Neural cell (in vitro differentiated cells): ENCODE results near the gene BPIFB6. TPM values are rescaled to one million over a fixed set of nuclear protein-coding genes. Genes with fewer than 3 reads are reported as not detected.

Experiments
- H2AFZ ChIP-seq: fragments of 200-600, 300-800 bp; sonication (generic), shearing (Covaris generic); 2 replicates; pipeline ENCODE4 v1.6.0; 2014; ENCODE audit warnings: low read depth, mild to moderate bottlenecking, antibody characterized with exemption, low read length, moderate library complexity
- H3F3A ChIP-seq: fragments of 200-600 bp; shearing (Covaris generic); 2 replicates; pipeline ENCODE4 v1.6.1; 2016; ENCODE audit warnings: mild to moderate bottlenecking, moderate library complexity, mixed read lengths, antibody characterized with exemption, low read length; ENCODE audit not compliant: insufficient read depth, poor library complexity, severe bottlenecking
- H3K27ac ChIP-seq: fragments of 200-600, 300-800 bp; sonication (generic), shearing (Covaris generic); 2 replicates; pipeline ENCODE4 v1.5.1; 2014; ENCODE audit warnings: mild to moderate bottlenecking, low read length, moderate library complexity
- H3K27me3 ChIP-seq: fragments of 300-800, 200-600 bp; sonication (generic), shearing (Covaris generic); 2 replicates; pipeline ENCODE4 v1.6.0; 2014; ENCODE audit warnings: mild to moderate bottlenecking, low read depth, low read length, moderate library complexity; ENCODE audit not compliant: insufficient read depth
- H3K36me3 ChIP-seq: fragments of 300-800, 200-600 bp; sonication (generic), shearing (Covaris generic); 2 replicates; pipeline ENCODE4 v1.5.1; 2014; ENCODE audit warnings: mild to moderate bottlenecking, antibody characterized with exemption, low read length, moderate library complexity; ENCODE audit not compliant: insufficient read depth
- H3K4me2 ChIP-seq: fragments of 300-800, 200-600 bp; sonication (generic), shearing (Covaris generic); 2 replicates; pipeline ENCODE4 v1.6.0; 2014; ENCODE audit warnings: mild to moderate bottlenecking, low read length
- H3K4me3 ChIP-seq: fragments of 300-800, 200-600 bp; sonication (generic), shearing (Covaris generic); 2 replicates; pipeline ENCODE4 v1.5.1; 2014; ENCODE audit warnings: mild to moderate bottlenecking, low read length, moderate library complexity
- H3K79me2 ChIP-seq: fragments of 200-600 bp; shearing (Covaris generic); replicated peaks from 2 replicates; pipeline ENCODE4 v1.6.0; 2014; ENCODE audit warnings: mild to moderate bottlenecking, low read length, moderate library complexity; ENCODE audit not compliant: insufficient read depth
- H3K9ac ChIP-seq: fragments of 300-800, 200-600 bp; sonication (generic), shearing (Covaris generic); 2 replicates; pipeline ENCODE4 v1.6.1; 2016; ENCODE audit warnings: mild to moderate bottlenecking, low read length, mixed read lengths
- H3K9me2 ChIP-seq: fragments of 200-600 bp; shearing (Covaris generic); 2 replicates; pipeline ENCODE4 v1.6.1; 2016; ENCODE audit warnings: mild to moderate bottlenecking, low read length, mixed read lengths; ENCODE audit not compliant: insufficient read depth
- H3K9me3 ChIP-seq: fragments of 200-600, 300-800 bp; sonication (generic), shearing (Covaris generic); 2 replicates; pipeline ENCODE4 v1.6.1; 2016; ENCODE audit warnings: mild to moderate bottlenecking, mixed run types, low read length, moderate library complexity, mixed read lengths
- H4K20me1 ChIP-seq: fragments of 200-600 bp; shearing (Covaris generic); 2 replicates; pipeline ENCODE4 v1.6.1; 2016; ENCODE audit warnings: mild to moderate bottlenecking, mixed run types; ENCODE audit not compliant: insufficient read depth
- EP300 ChIP-seq: fragments of 450-650 bp; conservative IDR thresholded peaks from 2 replicates; pipeline ENCODE4 v1.6.1; 2014; ENCODE audit warnings: antibody characterized with exemption, mild to moderate bottlenecking, moderate library complexity; ENCODE audit not compliant: poor library complexity, severe bottlenecking
- EZH2 ChIP-seq: fragments of 200-600, 300-800 bp; shearing (Covaris generic), sonication (generic); IDR thresholded peaks from 2 replicates; pipeline ENCODE4 v1.6.1; 2014; ENCODE audit warnings: antibody characterized with exemption, low read length, borderline replicate concordance, mild to moderate bottlenecking; ENCODE audit not compliant: insufficient read depth, poor library complexity, severe bottlenecking
- MXI1 ChIP-seq: fragments of 450-650 bp; conservative IDR thresholded peaks from 2 replicates; pipeline ENCODE4 v1.6.1; 2014; ENCODE audit warnings: antibody characterized with exemption, mild to moderate bottlenecking; ENCODE audit not compliant: poor library complexity, severe bottlenecking
- POLR2AphosphoS5 ChIP-seq: IDR thresholded peaks from 2 replicates; pipeline ENCODE4 v1.6.1; 2012
- RAD21 ChIP-seq: fragments of 450-650 bp; conservative IDR thresholded peaks from 2 replicates; pipeline ENCODE4 v1.6.1; 2014; ENCODE audit warnings: antibody characterized with exemption, mild to moderate bottlenecking, moderate library complexity
- SMC3 ChIP-seq: fragments of 450-650 bp; conservative IDR thresholded peaks from 2 replicates; pipeline ENCODE4 v1.6.1; 2014; ENCODE audit warnings: antibody characterized with exemption, mild to moderate bottlenecking, moderate library complexity; ENCODE audit not compliant: poor library complexity
- TAF1 ChIP-seq: IDR thresholded peaks from 2 replicates; pipeline ENCODE4 v1.6.1; 2012; ENCODE audit warnings: low read depth
- polyA minus RNA-seq: library from RNA; depleted of rRNA, polyadenylated mRNA; stranded (reverse); fragments of >200 nt; gene quantifications from 2 replicates; pipeline ENCODE4 v1.2.3, GENCODE V29; 2014
- polyA plus RNA-seq: library from polyadenylated mRNA; depleted of rRNA; stranded (reverse); fragments of >200 nt; gene quantifications from 2 replicates; pipeline ENCODE4 v1.2.3, GENCODE V29; 2014
- TF ChIP-seq, protein P1 (sequence below): fragments of 450-650 bp; IDR thresholded peaks from 2 replicates; pipeline ENCODE4 v1.5.1; 2014; ENCODE audit warnings: antibody characterized with exemption, mild to moderate bottlenecking, moderate library complexity; ENCODE audit not compliant: poor library complexity, severe bottlenecking
- TF ChIP-seq, protein P2 (sequence below): IDR thresholded peaks from 2 replicates; pipeline ENCODE4 v1.6.1; 2012; ENCODE audit warnings: borderline replicate concordance

Gene BPIFB6, protein sequence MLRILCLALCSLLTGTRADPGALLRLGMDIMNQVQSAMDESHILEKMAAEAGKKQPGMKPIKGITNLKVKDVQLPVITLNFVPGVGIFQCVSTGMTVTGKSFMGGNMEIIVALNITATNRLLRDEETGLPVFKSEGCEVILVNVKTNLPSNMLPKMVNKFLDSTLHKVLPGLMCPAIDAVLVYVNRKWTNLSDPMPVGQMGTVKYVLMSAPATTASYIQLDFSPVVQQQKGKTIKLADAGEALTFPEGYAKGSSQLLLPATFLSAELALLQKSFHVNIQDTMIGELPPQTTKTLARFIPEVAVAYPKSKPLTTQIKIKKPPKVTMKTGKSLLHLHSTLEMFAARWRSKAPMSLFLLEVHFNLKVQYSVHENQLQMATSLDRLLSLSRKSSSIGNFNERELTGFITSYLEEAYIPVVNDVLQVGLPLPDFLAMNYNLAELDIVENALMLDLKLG
- polyA plus RNA-seq (not detected in 2 replicates), polyA minus RNA-seq (not detected in 2 replicates)

DNA sequence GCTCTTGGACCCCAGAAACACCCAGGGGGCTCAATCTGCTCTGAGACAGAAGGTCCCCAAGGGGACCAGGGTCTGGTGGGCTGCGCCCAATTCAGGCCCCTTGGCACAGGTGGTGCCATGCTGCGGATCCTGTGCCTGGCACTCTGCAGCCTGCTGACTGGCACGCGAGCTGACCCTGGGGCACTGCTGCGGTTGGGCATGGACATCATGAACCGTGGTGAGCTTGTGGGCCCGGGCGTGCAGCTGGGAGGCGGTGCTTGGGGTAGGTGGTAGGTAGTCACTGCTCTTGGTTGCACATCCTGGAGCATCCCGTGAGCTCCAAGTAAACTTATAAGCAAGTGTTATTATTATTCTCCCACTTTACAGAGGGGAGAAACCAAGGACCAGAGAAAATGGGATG, at the start of gene BPIFB6:
Gene BPIFB6, plus strand, starts transcription at position 118 of the 400 bp plus-strand sequence. Its CDS starts 0 bp downstream, at position 118.
- Histone ChIP-seq H3K4me2 (no peak within 1 kb of the TSS), H4K20me1 (no peaks in the 10 kb centered on the region), H2AFZ (no peak within 1 kb of the TSS), H3K9me2 (no peaks in the 10 kb centered on the region), H3K79me2 (no peaks in the 10 kb centered on the region), H3F3A (no peaks in the 10 kb centered on the region), H3K27ac (no peak within 1 kb of the TSS), H3K36me3 (no peaks in the 10 kb centered on the region), H3K27me3 (no peaks in the 10 kb centered on the region), H3K4me3 (no peak within 1 kb of the TSS), H3K9ac (no peak within 1 kb of the TSS), H3K9me3 (no peaks in the 10 kb centered on the region)
- no peak for TF ChIP-seq POLR2AphosphoS5
- no peak for TF ChIP-seq SMC3
- TF ChIP-seq, protein P1, sequence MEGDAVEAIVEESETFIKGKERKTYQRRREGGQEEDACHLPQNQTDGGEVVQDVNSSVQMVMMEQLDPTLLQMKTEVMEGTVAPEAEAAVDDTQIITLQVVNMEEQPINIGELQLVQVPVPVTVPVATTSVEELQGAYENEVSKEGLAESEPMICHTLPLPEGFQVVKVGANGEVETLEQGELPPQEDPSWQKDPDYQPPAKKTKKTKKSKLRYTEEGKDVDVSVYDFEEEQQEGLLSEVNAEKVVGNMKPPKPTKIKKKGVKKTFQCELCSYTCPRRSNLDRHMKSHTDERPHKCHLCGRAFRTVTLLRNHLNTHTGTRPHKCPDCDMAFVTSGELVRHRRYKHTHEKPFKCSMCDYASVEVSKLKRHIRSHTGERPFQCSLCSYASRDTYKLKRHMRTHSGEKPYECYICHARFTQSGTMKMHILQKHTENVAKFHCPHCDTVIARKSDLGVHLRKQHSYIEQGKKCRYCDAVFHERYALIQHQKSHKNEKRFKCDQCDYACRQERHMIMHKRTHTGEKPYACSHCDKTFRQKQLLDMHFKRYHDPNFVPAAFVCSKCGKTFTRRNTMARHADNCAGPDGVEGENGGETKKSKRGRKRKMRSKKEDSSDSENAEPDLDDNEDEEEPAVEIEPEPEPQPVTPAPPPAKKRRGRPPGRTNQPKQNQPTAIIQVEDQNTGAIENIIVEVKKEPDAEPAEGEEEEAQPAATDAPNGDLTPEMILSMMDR, result no peak
- no peak for TF ChIP-seq TAF1
- no peak for TF ChIP-seq RAD21
- TF ChIP-seq MXI1, result no peak
- TF ChIP-seq EZH2, result no peak
- TF ChIP-seq, protein P2, sequence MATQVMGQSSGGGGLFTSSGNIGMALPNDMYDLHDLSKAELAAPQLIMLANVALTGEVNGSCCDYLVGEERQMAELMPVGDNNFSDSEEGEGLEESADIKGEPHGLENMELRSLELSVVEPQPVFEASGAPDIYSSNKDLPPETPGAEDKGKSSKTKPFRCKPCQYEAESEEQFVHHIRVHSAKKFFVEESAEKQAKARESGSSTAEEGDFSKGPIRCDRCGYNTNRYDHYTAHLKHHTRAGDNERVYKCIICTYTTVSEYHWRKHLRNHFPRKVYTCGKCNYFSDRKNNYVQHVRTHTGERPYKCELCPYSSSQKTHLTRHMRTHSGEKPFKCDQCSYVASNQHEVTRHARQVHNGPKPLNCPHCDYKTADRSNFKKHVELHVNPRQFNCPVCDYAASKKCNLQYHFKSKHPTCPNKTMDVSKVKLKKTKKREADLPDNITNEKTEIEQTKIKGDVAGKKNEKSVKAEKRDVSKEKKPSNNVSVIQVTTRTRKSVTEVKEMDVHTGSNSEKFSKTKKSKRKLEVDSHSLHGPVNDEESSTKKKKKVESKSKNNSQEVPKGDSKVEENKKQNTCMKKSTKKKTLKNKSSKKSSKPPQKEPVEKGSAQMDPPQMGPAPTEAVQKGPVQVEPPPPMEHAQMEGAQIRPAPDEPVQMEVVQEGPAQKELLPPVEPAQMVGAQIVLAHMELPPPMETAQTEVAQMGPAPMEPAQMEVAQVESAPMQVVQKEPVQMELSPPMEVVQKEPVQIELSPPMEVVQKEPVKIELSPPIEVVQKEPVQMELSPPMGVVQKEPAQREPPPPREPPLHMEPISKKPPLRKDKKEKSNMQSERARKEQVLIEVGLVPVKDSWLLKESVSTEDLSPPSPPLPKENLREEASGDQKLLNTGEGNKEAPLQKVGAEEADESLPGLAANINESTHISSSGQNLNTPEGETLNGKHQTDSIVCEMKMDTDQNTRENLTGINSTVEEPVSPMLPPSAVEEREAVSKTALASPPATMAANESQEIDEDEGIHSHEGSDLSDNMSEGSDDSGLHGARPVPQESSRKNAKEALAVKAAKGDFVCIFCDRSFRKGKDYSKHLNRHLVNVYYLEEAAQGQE, result no peak

DNA sequence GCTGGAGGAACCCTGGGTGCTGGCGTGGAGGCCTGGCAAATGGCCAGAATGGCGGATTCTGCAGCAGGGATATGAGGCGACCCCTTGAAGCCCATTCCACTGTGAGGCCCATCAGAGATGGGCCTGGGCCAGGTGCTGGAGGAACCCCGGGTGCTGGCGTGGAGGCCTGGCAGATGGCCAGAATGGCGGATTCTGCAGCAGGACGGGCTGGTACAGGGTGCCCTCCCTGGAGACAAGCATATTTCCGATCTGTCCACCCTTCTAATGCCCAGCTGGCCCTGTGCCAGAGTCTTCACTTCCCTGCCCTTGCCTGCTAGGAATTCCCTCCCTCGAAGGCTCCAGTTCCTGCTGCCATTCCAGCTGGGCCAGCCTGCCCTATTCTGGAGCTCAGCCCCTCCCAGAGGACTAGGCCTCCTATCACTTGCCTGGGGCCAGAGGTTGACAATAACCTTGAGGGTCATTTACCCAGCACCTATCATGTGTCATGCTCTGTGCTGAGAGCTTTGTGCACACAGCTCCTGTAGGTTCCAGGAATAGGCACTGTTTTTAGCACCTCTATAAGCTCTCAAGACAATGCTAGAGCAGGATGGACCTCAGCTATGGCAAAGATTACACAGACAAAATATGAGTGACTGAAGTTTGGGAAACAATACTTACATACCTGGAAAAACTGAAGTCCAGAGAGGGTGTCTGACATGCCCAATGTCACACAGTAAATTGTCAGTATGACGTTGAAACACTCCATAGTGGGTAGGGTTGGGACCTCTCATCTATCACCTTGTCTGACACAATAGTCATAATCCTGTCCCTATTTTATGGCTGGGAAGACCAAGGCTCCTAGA, 48.6 kb upstream of the BPIFB6 start:
- H3K4me3 ChIP-seq, result no peak overlapping the region
- no peaks in the 10 kb centered on the region for H3K36me3 ChIP-seq
- no peak overlapping the region for H3K27ac ChIP-seq
- no peaks in the 10 kb centered on the region for H3K27me3 ChIP-seq
- TF ChIP-seq EP300, result no peak
- TF ChIP-seq POLR2AphosphoS5, result no peak
- TF ChIP-seq EZH2, result no peak
- no peak for TF ChIP-seq SMC3
- no peak for TF ChIP-seq MXI1
- TF ChIP-seq RAD21, result no peak
- TF ChIP-seq, protein P2, result no peak
- TF ChIP-seq TAF1, result no peak
- TF ChIP-seq, protein P1, result no peak
- no peaks in the 10 kb centered on the region for H3K9me2 ChIP-seq
- no peaks in the 10 kb centered on the region for H3F3A ChIP-seq
- no peaks in the 10 kb centered on the region for H3K79me2 ChIP-seq
- H3K4me2 ChIP-seq, result no peak overlapping the region
- H3K9ac ChIP-seq, result no peak overlapping the region
- H4K20me1 ChIP-seq, result no peaks in the 10 kb centered on the region
- no peaks in the 10 kb centered on the region for H3K9me3 ChIP-seq
- H2AFZ ChIP-seq, result no peak overlapping the region
